ENCODE results near the gene RUNX1. TPM values are rescaled to one million over a fixed set of nuclear protein-coding genes. Genes with fewer than 3 reads are reported as not detected.

The RUNX1 gene
- total RNA-seq, 1 experiment from 2014 or later: 0.52 TPM

GRCh38 chr21:35023396-35024070, 25.6 kb downstream of the RUNX1 start:
- ChIA-PET POLR2A (ENCODE audit: low non-redundant PET) (no interaction called here), CTCF (no interaction called here)
- no peaks in the 10 kb centered on the region for H3K9me3 ChIP-seq (ENCODE audit: low read depth, low read length, poor library complexity, severe bottlenecking)
- DNase-seq (ENCODE audit: low spot score): no peak
- BruUV-seq (replicated peaks): no TSS peak
- no peak overlapping the region for H3K27ac ChIP-seq (ENCODE audit: low read depth, low read length, poor library complexity, severe bottlenecking)
- intact Hi-C loops (cut with micrococcal nuclease; ENCODE audit: unreplicated experiment): no loop called here
- no peaks in the 10 kb centered on the region for H3K36me3 ChIP-seq (ENCODE audit: insufficient read depth, low read length, poor library complexity, severe bottlenecking)
- TF ChIP-seq CTCF (conservative IDR thresholded peaks at IDR 0.05; ENCODE audit: low read depth, low read length) (no peak), EZH2 (IDR thresholded peaks at IDR 0.05; ENCODE audit: borderline replicate concordance, low read depth, low read length, poor library complexity, severe bottlenecking) (no peak)
- peaks cover 3% of the 10 kb centered on the region for H3K27me3 ChIP-seq (replicated peaks; ENCODE audit: insufficient read depth, low read depth, low read length, poor library complexity)
- no peak overlapping the region for H3K4me3 ChIP-seq (ENCODE audit: low read depth, low read length, poor library complexity, severe bottlenecking)
- no peaks in the 10 kb centered on the region for H3K4me1 ChIP-seq (ENCODE audit: insufficient read depth, low read length, poor library complexity, severe bottlenecking)

GRCh38 chr21:35021546-35021945, 27.6 kb downstream of the RUNX1 start:
- POLR2A ChIA-PET (ENCODE audit: low non-redundant PET): no interaction called here

GRCh38 chr21:35020902-35021301, 28.2 kb downstream of the RUNX1 start:
- intact Hi-C loops (cut with micrococcal nuclease; ENCODE audit: unreplicated experiment): no loop called here
- Histone ChIP-seq H3K9me3 (ENCODE audit: low read depth, low read length, poor library complexity, severe bottlenecking) (no peaks in the 10 kb centered on the region), H3K27me3 (replicated peaks; ENCODE audit: insufficient read depth, low read depth, low read length, poor library complexity) (no peaks in the 10 kb centered on the region), H3K36me3 (ENCODE audit: insufficient read depth, low read length, poor library complexity, severe bottlenecking) (no peaks in the 10 kb centered on the region), H3K27ac (ENCODE audit: low read depth, low read length, poor library complexity, severe bottlenecking) (no peak overlapping the region), H3K4me3 (ENCODE audit: low read depth, low read length, poor library complexity, severe bottlenecking) (no peak overlapping the region), H3K4me1 (ENCODE audit: insufficient read depth, low read length, poor library complexity, severe bottlenecking) (no peaks in the 10 kb centered on the region)
- TF ChIP-seq EZH2 (IDR thresholded peaks at IDR 0.05; ENCODE audit: borderline replicate concordance, low read depth, low read length, poor library complexity, severe bottlenecking) (no peak), CTCF (conservative IDR thresholded peaks at IDR 0.05; ENCODE audit: low read depth, low read length) (no peak)
- ChIA-PET CTCF (no interaction called here), POLR2A (ENCODE audit: low non-redundant PET) (no interaction called here)
- DNase-seq (ENCODE audit: low spot score): no peak
- BruUV-seq (replicated peaks): no TSS peak

More at GRCh38 chr21:35021546-35021945, 27.6 kb downstream of the RUNX1 start:
- no peaks in the 10 kb centered on the region for H3K27me3 ChIP-seq (replicated peaks; ENCODE audit: insufficient read depth, low read depth, low read length, poor library complexity)
- H3K36me3 ChIP-seq (ENCODE audit: insufficient read depth, low read length, poor library complexity, severe bottlenecking): no peaks in the 10 kb centered on the region
- no peak for TF ChIP-seq EZH2 (IDR thresholded peaks at IDR 0.05; ENCODE audit: borderline replicate concordance, low read depth, low read length, poor library complexity, severe bottlenecking)
- intact Hi-C loops (cut with micrococcal nuclease; ENCODE audit: unreplicated experiment): no loop called here
- BruUV-seq (replicated peaks): no TSS peak
- H3K4me1 ChIP-seq (ENCODE audit: insufficient read depth, low read length, poor library complexity, severe bottlenecking): no peaks in the 10 kb centered on the region
- H3K9me3 ChIP-seq (ENCODE audit: low read depth, low read length, poor library complexity, severe bottlenecking): no peaks in the 10 kb centered on the region
- H3K27ac ChIP-seq (ENCODE audit: low read depth, low read length, poor library complexity, severe bottlenecking): no peak overlapping the region
- no peak for DNase-seq (ENCODE audit: low spot score)
- no peak overlapping the region for H3K4me3 ChIP-seq (ENCODE audit: low read depth, low read length, poor library complexity, severe bottlenecking)
- CTCF ChIA-PET: no interaction called here

GRCh38 chr21:35020436-35020835, 28.7 kb downstream of the RUNX1 start:
- Histone ChIP-seq H3K4me1 (ENCODE audit: insufficient read depth, low read length, poor library complexity, severe bottlenecking) (no peaks in the 10 kb centered on the region), H3K9me3 (ENCODE audit: low read depth, low read length, poor library complexity, severe bottlenecking) (no peaks in the 10 kb centered on the region), H3K36me3 (ENCODE audit: insufficient read depth, low read length, poor library complexity, severe bottlenecking) (no peaks in the 10 kb centered on the region), H3K27ac (ENCODE audit: low read depth, low read length, poor library complexity, severe bottlenecking) (no peak overlapping the region), H3K4me3 (ENCODE audit: low read depth, low read length, poor library complexity, severe bottlenecking) (no peak overlapping the region), H3K27me3 (replicated peaks; ENCODE audit: insufficient read depth, low read depth, low read length, poor library complexity) (no peaks in the 10 kb centered on the region)
- POLR2A ChIA-PET (ENCODE audit: low non-redundant PET): no interaction called here
- DNase-seq (ENCODE audit: low spot score): no peak
- intact Hi-C loops (cut with micrococcal nuclease; ENCODE audit: unreplicated experiment): no loop called here
- TF ChIP-seq EZH2 (IDR thresholded peaks at IDR 0.05; ENCODE audit: borderline replicate concordance, low read depth, low read length, poor library complexity, severe bottlenecking): no peak
- no peak for TF ChIP-seq CTCF (conservative IDR thresholded peaks at IDR 0.05; ENCODE audit: low read depth, low read length)
- CTCF ChIA-PET: no interaction called here
- BruUV-seq (replicated peaks): no TSS peak

All from A673 (cell line).